Inferior parietal cortex (tissue), 1 donor: ENCODE data around the gene TAGAP.
"Not testable (repeated sequence)": the region's sequence is repeated elsewhere in the genome, so short reads cannot be mapped to it uniquely, and the experiment has no call there.

Source experiments
- DNase-seq: peaks from one replicate; pipeline ENCODE4 v3.0.0-alpha.2; 2016; ENCODE audit errors: extremely low spot score

TAGAP gene

DNA sequence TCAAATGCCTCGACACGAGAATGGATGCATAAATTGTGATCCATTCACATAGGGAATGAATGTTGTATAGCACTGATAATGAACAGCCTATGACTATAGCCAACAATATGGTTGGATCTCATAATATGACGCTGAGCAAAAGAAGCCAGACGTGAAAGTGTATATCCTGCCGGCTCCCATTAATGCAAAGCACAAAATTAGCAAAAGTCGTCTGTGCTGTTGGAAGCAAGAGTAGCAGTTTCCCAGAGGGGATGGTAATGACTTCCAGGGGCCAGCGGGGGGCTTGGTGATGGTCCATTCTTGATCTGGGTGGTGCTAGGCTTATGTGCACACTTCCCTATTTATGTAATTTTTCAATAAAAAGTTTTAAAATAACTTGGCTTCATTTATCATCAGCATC, 1.0 kb upstream of the TAGAP start:
- no peak for DNase-seq

DNA sequence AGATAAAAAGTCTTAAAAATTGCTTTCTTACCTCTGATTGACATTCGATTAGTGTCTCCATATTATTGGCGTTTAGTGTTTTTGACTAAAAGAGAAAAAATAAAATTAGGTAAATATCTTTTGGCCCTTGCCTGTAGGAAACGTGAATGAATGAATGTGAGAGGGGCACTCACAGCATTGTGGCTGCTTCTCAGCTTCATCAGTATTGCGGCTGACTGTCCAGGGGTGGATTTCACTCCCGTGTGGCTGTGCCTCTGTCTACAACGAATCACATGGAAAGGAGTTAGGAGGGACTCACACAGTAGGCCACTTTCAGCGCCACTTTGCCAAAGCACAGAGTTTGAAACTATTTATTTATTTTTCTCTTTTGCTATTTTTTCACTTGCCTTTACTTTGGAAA, 844 bp downstream of the TAGAP start:
- DNase-seq: no peak

DNA sequence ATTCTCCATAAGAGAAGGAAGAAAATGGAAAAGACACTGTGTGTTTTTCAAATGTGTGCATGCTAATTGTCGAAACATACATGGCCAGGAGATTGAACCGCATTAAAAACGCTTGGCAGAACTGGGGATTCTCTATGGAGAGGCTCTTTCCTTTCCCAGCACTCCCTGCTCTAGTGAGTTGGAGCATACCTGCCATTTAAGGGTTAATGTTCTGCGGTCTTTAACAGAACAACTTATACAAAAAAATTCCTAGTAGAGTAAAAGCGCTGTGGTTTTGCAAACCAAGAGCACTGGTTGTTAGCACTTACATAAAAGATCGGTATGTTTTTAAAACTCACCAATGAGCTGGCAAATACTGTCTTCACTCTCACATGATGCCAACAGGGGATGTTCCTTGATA, 1.5 kb downstream of the TAGAP start:
- DNase-seq: no peak

DNA sequence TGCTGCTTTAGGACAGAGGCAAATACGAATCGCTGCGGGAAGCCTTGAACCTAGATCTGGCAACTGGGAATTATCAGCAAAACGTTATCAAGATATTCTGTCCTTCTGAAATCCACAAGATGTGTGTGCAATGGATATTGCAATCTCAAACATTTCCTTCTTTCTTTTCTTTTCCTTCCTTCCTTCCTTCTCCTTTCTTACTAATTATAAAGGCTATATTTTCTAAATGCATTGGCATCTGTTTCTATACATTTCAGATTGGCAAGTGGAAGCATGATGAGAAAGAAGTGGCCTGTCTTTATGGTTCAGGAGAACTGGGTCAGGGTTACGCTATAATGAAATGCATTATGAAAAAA, 2.0 kb downstream of the TAGAP start:
- no peak for DNase-seq

DNA sequence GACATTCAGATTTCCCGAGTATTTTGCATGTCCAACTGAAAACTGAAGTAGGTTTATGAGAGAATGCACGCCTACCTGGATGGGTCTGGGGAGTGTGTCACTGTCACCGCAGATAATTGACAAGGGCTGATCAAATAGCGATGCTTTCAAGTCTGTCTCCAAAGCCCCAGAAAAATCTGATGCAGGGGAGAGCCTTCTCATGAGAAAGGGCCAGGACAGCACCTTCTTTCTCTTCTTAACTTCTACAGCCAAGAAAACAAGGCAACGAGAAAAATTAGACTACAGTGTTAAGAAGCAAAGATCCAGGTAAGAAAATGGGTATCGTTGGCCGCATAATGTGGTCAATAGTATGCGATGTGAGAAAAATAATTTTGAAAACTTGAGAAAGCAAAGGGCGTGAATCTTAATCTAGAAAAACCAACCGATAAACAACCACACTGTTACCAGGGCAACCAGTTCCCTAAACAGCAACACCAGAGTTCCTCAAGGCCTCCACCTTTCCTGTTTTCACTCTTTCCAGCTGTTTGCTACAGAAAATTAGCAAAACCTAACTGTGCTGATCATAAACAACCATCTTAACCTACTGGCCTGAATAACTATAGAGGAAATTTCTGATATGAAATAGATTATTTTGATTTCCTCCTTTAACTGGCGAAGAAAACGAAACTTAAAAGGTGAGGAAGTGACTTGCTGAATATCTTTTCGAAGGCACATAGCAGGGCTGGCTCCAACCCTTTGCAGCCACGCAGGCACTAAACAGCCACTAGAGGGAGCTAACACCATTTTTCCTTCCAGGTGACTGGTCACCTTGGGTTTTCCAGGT, 2.6 kb downstream of the TAGAP start:
- DNase-seq: peak; percentile 91

DNA sequence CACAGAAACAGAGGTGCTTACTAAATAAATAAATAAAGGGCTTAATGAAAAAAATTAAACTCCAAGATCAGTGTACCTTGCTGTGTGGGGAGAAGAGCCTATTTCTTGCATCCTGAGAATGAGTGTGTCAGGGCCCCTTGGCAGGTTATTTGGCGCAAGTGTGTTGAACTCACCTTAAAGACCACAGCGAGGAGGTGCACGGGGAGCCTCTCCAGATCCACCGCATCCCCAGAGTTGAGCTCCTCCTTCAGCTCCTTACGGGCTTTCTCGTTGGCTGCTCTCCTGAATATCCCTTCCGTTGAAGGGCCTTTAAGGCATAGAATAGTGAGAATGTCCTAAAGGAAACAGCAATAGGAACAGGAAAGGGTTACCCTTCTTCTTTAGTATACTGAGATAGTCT, 3.6 kb downstream of the TAGAP start:
- no peak for DNase-seq

DNA sequence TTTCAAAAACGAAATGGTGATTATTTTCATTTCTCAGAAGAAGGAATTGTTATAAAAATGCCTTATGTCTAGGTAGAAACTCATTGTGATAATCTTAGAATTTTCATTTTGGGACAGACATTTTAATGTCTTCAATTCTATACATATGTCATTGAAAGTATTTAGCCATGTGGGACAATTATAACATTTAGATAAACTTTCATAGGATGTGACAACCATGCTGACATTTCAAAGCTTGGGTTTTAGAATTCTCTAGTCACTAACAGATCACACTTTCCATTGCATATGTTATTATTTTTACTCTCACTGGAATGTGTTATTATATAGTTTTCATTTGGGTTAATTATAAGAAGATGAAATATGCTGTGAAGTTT, 4.9 kb downstream of the TAGAP start:
- no peak for DNase-seq

DNA sequence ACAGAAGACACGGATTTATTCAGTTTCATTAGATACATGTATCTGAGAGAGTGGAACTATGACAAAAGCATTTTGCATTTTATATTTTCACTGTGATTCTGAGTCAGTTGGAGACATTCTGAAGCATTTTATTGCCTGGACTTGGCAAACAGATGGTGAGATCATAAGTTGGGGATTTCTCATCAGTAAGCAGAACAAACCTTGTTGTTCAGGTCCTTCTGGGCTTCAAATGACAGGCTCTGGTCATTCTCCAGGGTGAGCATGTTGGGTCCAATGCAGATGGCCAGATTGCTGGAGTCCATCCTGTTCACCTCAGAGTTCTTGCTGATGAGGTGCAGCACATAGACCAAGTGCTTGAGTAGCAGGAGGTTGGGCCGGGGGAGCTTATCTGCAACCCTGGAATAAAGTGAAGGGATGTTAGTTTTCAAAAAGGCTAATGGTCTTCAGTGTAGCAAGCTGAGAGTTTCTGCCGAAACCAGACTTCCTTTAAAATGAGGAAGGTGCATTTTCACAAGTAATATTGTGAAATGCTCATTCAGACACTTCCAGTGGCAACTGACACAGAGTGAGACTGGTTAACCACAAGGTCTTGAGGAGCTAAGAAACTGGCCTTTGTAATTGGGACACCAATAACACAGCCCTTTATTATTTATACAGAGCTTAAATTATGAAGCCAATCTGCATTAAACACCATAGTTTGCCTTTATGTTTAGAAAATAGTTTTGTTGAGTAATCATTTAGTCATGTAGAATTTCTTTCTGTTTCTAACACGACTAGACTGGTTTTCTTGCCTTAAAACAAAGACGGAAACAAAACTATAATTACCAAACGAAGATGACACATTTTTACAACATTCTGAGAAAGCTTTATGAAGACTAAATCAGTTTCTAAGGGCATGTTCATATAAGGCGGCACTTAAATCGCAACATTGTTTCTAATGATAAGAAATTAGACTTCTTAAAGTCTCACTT, 5.6 kb downstream of the TAGAP start:
- DNase-seq: no peak

DNA sequence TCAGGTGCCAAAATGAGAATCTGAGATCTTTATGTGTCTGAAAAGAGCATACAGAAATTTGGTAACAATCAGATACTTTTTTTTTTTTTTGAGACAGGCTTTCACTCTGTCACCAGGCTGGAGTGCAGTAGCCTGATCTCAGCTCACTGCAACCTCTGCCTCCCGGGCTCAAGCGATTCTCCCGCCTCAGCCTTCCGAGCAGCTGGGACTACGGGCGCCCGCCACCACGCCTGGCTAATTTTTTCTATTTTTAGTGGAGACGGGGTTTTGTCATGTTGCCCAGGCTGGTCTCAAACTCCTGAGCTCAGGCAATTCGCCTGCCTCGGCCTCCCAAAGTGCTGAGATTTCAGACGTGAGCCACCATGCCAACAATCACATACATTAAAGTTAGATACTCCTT, 6.5 kb downstream of the TAGAP start:
- not testable (repeated sequence) for DNase-seq

DNA sequence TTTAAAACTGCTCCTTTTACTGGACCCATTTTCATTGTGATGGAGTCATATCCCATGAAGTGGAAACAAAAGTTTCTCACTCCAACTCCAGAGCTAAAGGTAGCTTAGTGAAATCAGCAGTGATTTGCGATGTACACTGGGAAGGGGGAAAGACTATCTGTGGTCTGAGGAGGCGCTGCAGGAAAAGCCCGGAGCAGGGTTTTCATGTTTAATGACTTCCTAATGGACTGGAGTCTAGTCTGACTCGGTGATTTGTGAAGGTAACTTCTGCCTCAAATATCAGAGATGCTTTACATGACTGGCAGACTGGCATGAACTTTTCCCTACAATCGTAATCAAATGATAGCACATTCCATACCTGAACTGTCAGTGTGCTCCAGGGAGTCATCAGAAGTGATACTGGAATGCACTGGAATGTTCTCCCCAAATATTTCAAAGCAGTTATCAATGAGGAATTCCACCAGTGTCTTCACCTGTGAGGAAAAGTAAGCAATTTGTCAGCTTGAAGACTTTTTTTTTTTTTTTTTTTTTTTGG, 7.0 kb downstream of the TAGAP start:
- no peak for DNase-seq

DNA sequence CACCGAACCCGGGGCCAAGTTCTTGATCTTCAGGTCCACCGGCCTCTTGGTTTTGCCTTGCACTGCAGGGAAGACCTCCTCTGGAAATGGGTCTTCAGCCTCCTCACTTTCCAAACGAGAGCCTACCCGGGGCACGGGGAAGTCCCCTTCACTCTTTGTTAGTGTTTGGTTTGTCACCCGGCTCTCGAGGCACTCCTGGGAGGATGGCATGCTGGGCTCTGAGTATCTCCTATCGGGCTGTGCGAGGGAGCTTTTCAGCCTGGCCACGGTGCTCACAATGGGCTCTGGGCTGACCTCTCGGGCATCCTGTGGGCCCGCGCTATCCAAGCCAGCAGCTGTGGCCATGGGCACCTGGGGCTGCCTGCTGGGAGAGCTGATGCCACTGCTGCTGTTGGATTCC, 8.1 kb downstream of the TAGAP start:
- DNase-seq: no peak

DNA sequence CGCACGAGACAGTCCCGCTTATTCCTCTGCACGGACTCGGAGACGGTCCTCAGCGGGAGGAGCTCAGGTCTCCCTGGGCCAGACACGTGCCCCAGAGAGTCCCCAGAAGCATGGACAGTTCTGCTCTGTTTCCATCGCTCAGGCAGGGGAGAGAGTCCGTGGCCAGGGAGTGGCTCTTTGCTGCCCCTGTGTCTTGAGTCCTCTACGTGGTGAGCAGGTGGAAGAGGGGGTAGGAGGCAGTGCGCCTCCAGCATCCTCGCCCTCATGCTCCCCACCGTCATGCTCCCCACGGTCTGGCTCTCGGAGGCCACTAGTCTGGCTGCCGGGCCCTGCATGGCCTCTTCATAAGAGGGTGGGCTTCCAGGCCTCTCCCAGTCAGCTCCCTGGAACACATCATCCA, 8.9 kb downstream of the TAGAP start:
- no peak for DNase-seq

DNA sequence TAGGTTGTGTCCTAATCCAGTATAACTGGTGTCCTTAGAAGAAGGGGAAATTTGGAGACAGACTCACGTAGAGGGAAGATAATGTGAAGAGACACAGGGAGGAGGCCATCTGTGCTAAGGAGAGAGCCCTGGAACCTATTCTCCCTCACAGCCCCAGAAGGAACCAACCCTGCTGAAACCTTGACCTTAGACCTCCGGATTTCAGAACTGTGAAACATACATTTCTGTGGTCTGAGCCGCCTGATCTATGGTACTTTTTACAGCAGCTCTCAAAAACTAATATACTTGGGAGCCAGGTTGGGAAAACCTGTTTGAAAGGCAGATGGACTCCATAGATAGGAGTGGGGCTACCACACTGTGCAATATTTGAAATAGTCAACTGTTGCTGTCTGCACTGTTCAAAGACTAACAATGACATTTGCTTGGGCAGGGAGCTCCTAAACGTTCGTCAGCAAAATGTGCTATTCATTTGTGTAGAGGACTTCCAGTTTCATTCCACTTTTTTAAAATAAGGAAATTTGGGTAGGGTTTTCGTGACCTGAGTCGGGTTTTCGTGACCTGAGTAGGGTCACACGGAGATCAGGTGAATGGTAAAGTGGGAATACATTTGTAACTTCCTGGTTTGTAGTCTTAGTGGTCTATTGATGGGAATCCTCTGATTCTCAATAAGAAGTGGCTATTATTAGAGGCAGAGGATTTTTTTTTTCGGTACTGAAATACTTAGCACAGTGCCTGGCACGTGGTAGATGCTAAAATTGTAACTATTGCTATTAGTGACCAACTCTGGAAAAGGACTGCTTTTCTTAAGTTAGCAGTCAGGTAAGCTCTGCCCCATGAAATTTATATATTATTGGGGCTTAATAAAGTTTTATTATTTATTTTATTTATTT, 11.4 kb downstream of the TAGAP start:
- no peak for DNase-seq

DNA sequence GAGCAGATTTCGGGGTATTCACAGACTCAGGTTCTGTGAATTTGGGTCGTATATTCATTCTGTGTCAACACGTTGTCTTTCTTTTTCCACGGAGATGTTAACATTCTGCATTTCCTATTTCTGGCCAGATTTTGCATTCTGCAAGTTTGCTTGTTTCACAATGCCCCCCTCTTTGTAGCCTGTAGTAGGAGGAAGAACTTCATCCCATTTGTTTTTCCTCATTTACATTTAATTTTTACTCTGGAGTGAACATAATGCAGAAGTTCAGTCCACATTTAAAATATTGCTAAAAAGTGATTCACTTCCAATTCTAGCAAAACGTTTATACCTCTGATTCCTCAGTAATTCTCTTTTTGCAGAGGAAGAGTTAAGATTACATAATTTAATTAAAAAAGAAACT, 12.9 kb downstream of the TAGAP start:
- no peak for DNase-seq

DNA sequence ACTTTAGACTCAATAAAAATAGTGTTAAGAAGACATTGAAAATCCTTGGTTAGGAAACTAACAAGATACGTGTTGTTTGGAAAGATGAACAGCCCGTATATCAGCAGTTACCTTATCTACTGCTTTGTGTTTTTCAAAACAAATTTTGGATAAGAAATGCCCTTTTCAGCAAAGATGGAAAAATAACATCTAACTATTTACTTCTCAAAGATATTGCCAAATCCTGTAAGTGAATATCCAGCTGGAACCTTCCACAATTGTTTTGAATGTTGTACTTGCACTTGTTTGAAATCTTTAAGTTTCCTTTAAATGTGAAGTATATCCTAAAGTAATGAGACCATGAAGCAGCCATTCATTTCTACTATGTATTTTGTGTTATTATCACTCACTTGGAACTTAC, 14.6 kb downstream of the TAGAP start:
- no peak for DNase-seq

DNA sequence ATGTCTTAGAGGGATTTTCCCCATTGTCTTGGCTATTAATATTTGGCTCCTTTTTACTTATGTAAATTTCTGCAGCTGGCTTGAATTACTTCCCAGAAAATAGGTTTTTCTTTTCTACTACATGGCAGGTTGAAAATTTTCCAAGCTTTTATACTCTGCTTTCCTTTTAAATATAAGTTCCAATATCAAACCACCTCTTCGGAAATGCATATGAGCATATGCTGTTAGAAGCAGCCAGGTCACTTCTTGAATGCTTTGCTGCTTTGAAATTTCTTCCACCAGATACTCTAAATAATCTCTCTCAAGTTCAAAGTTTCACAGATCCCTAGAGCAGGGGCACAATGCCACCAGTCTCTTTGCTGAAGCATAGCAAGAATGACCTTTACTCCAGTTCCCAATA, 19.6 kb downstream of the TAGAP start:
- not testable (repeated sequence) for DNase-seq

DNA sequence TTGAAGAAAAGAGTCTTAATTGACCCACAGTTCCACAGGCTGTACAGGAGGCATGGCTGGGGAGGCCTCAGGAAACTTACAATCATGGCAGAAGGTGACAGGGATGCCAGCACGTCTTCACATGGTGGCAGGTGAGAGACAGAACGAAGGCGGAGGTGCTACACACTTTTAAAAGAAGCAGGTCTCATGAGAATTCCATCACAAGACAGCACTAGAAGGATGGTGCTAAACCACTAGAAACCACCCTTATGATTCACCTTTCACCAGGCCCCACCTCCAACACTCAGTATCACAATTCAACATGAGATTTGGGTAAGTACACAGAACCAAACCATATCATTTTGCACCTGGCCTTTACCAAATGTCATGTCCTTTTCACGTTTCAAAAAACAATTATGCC, 20.9 kb downstream of the TAGAP start:
- DNase-seq: no peak

DNA sequence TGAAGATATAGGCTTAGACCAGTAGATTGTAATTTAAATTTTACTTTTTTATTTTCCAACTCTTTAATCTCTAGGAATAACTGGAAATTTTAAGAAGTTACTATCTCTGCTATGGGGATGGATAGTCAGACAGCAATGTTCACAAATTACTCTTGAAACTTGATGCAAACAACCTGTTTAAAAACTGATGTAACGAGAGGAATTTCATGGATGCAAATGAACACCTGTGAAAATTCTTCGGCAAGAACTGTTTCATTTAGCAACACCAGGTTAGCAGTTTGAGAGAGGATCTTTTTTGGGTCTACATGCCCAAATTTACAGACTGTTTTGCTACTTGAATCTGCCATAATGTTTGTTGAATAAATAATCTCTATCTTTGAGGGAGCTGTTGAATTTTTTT, 24.8 kb downstream of the TAGAP start:
- DNase-seq: no peak

DNA sequence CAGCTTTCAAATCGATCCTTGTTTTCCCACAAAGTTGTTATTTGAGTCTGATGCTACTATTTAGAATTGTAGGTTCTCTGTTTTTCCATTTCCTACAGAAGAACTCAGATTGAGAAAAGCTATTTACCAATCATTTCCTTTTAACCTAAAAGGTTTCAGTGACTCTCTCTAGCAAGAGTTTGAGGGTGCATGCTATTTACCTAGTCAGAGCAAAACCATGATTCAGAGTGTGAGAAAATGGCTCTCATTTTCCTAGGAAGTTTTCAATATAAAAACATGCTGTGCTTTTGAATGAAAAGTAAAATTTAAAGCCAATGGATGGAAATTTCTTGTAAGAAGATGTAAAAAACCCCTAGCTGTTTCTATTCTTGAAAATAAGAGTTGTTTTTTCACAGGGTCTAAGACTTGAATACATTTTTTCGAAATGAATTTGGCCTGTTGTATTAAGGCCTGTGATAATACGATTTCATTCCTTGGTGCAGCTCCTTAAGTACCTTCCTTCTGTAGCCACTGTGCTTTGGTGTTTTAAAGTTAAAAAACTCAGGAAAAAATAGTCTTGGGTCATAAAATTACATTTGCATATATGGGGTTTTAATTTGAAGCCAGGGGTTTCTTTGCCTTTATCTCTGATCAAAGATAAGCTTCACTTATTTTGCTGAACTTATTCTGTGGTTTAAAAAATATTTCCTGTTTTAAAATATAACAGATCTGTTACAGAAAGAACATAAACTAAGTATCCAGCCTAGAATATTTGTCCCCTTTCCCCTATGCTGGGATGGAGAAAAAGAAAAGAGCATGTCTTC, 26.8 kb downstream of the TAGAP start:
- no peak for DNase-seq

DNA sequence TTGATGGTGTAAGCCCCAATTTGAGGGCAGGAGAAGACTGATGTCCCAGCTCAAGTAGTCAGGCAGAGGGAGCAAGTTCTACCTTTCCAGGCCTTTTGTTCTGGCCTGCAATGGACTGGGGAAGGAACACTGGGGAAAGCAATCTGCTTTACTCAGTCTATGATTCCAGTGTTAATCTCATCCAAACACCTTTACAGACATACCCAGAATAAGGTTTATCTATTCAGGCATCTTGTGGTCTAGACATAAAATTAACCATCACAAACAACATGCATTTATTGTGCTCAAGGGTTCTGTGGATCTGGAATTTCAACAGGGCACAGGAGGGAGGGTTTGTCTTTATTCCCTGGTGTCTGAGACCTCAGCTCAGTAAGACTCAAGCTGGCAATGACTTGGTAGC, 30.4 kb downstream of the TAGAP start:
- no peak for DNase-seq

DNA sequence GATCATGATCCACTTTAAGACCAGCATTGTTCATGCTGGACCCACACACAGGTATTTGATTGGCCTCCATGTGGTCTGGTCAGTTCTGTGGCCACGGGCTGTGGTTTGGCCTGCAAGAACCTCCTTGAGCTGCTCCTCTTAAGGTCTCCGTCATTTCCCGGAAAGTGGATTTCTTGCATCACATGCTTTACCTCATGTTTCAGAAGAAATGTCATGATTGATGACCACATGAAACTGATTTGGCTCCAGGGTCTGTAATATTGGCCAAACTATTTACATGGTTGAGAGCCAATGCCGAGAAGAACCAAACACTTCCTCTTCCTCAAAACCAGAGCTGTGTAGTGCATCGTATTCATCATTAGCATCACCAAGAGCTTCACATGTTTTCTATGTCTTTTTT, 31.6 kb downstream of the TAGAP start:
- no peak for DNase-seq
